SK-N-SH treated with all-trans-retinoic acid at 6 μM for 48 hours (cell line): ENCODE measurements around the gene DAD1.
A peak's percentile ranks its signal among the peaks of the same experiment; 100 is the strongest.

Experiments used
- ATAC-seq: fragments of 200-7000 bp; cut with Tn5 transposase; 3 replicates; pipeline ENCODE4 v1.9.1; 2020; ENCODE audit warnings: mild to moderate bottlenecking, moderate library complexity
- ARNTL ChIP-seq: fragments of 450-650 bp; formaldehyde crosslinking; IDR thresholded peaks from 2 replicates; pipeline ENCODE4 v1.5.0; 2020; ENCODE audit warnings: low read depth, mild to moderate bottlenecking, moderate library complexity, borderline replicate concordance
- CSDC2 ChIP-seq: fragments of 250-450 bp; sonication (Bioruptor Pico); IDR thresholded peaks from 2 replicates; pipeline ENCODE4 v1.5.0; 2020; ENCODE audit warnings: mild to moderate bottlenecking, moderate library complexity
- CSRNP3 ChIP-seq: fragments of 250-450 bp; sonication (Bioruptor Pico); IDR thresholded peaks from 2 replicates; pipeline ENCODE4 v1.5.1; 2021; ENCODE audit warnings: mild to moderate bottlenecking, moderate library complexity
- ISL1 ChIP-seq: fragments of 250-450 bp; sonication (Bioruptor Pico); IDR thresholded peaks from 2 replicates; pipeline ENCODE4 v2.1.2; 2022; ENCODE audit warnings: mild to moderate bottlenecking, moderate library complexity
- OSR1 ChIP-seq: fragments of 250-450 bp; sonication (Bioruptor Pico); IDR thresholded peaks from 2 replicates; pipeline ENCODE4 v1.8.0; 2022; ENCODE audit warnings: moderate library complexity, mild to moderate bottlenecking, inconsistent platforms
- POU6F1 ChIP-seq: fragments of 250-450 bp; sonication (Bioruptor Pico); IDR thresholded peaks from 2 replicates; pipeline ENCODE4 v1.8.0; 2021; ENCODE audit warnings: low read depth, mild to moderate bottlenecking, moderate library complexity, borderline replicate concordance
- PPARA ChIP-seq: fragments of 250-450 bp; sonication (Bioruptor Pico); IDR thresholded peaks from 2 replicates; pipeline ENCODE4 v1.5.0; 2020; ENCODE audit warnings: mild to moderate bottlenecking, borderline replicate concordance
- RARB ChIP-seq: fragments of 250-450 bp; sonication (Bioruptor Pico); IDR thresholded peaks from 2 replicates; pipeline ENCODE4 v1.8.0; 2021; ENCODE audit warnings: mild to moderate bottlenecking, moderate library complexity
- SNAI2 ChIP-seq: fragments of 250-450 bp; sonication (Bioruptor Pico); IDR thresholded peaks from 2 replicates; pipeline ENCODE4 v1.5.0; 2020; ENCODE audit warnings: mild to moderate bottlenecking, moderate library complexity
- TCF4 ChIP-seq: fragments of 250-450 bp; sonication (Bioruptor Pico); IDR thresholded peaks from 2 replicates; pipeline ENCODE4 v1.8.0; 2021; ENCODE audit warnings: mild to moderate bottlenecking, moderate library complexity, borderline replicate concordance
- TOX ChIP-seq: fragments of 250-450 bp; sonication (Bioruptor Pico); IDR thresholded peaks from 2 replicates; pipeline ENCODE4 v1.8.0; 2021; ENCODE audit warnings: mild to moderate bottlenecking, moderate library complexity, borderline replicate concordance
- ZC3H10 ChIP-seq: fragments of 250-450 bp; sonication (Bioruptor Pico); IDR thresholded peaks from 2 replicates; pipeline ENCODE4 v1.5.1; 2021; ENCODE audit warnings: mild to moderate bottlenecking, moderate library complexity
- ZFP3 ChIP-seq: fragments of 250-450 bp; sonication (Bioruptor Pico); IDR thresholded peaks from 2 replicates; pipeline ENCODE4 v1.5.0; 2020; ENCODE audit warnings: mild to moderate bottlenecking, moderate library complexity
- ZFP30 ChIP-seq: fragments of 450-650 bp; formaldehyde crosslinking; IDR thresholded peaks from 2 replicates; pipeline ENCODE4 v1.5.0; 2022; ENCODE audit warnings: mild to moderate bottlenecking, moderate library complexity
- ZNF565 ChIP-seq: fragments of 450-650 bp; formaldehyde crosslinking; conservative IDR thresholded peaks from 2 replicates; pipeline ENCODE4 v1.5.0; 2020; ENCODE audit warnings: low read depth, mild to moderate bottlenecking, moderate library complexity
- ZNF70 ChIP-seq: fragments of 450-650 bp; formaldehyde crosslinking; IDR thresholded peaks from 2 replicates; pipeline ENCODE4 v1.5.0; 2020; ENCODE audit warnings: mild to moderate bottlenecking, moderate library complexity
- ZNF8 ChIP-seq: fragments of 450-650 bp; formaldehyde crosslinking; IDR thresholded peaks from 2 replicates; pipeline ENCODE4 v1.5.0; 2020; ENCODE audit warnings: mild to moderate bottlenecking, moderate library complexity
- TF ChIP-seq, protein P1 (sequence below): fragments of 250-450 bp; sonication (Bioruptor Pico); IDR thresholded peaks from 2 replicates; pipeline ENCODE4 v1.8.0; 2020; ENCODE audit warnings: mild to moderate bottlenecking, moderate library complexity, borderline replicate concordance
- TF ChIP-seq, protein P2 (sequence below): fragments of 250-450 bp; sonication (Bioruptor Pico); IDR thresholded peaks from 2 replicates; pipeline ENCODE4 v1.5.0; 2020; ENCODE audit warnings: mild to moderate bottlenecking, moderate library complexity
- TF ChIP-seq, protein P3 (sequence below): fragments of 250-450 bp; sonication (Bioruptor Pico); IDR thresholded peaks from 2 replicates; pipeline ENCODE4 v1.5.1; 2020; ENCODE audit warnings: low read depth, mild to moderate bottlenecking, moderate library complexity

DAD1 gene

DNA sequence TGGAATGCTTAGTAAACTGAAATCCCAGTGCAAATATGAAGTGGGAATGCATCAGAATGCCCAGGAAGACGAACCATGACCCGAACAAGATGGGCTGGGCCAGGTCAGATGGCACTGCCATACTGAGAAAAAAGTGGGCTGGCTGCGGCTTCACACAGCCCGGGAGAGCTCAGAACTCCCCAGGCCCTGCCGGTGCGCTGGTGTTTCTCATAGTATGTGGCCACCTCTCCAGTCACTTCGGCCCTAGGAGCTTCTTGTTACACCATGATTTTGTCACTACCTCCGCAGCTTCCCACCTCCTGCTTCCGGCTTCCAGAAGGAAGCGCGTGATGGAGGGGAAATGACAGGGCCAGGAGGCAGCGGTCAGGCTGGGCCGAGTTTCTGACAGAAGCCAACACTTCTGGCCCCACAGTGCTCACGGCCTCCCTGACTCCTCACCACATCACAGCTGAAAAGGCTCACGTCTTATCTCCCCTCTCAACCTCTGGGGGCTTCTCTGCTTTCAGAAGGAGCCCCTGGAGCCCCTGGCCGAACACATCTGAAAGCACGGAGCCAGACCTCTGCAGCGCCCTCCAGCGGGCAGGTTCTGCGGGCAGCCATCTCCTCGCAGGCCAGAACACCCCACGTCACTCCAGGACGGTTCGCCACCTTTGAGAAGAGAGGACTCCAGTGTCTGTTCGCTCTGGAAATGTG, 30.7 kb downstream of the DAD1 start:
- no peak for ATAC-seq
- TF ChIP-seq POU6F1 (CRISPR knock-in tag) (no peak), RARB (CRISPR knock-in tag) (no peak), ARNTL (CRISPR knock-in tag) (no peak), OSR1 (CRISPR knock-in tag) (no peak), ZFP3 (CRISPR knock-in tag) (no peak), PPARA (CRISPR knock-in tag) (no peak), ZNF8 (CRISPR knock-in tag) (no peak), TOX (CRISPR knock-in tag) (no peak), TCF4 (no peak), ZNF565 (no peak), CSRNP3 (CRISPR knock-in tag) (no peak), ZNF70 (CRISPR knock-in tag) (no peak), CSDC2 (CRISPR knock-in tag) (no peak), SNAI2 (no peak), ISL1 (CRISPR knock-in tag) (no peak)
- TF ChIP-seq, protein P1, sequence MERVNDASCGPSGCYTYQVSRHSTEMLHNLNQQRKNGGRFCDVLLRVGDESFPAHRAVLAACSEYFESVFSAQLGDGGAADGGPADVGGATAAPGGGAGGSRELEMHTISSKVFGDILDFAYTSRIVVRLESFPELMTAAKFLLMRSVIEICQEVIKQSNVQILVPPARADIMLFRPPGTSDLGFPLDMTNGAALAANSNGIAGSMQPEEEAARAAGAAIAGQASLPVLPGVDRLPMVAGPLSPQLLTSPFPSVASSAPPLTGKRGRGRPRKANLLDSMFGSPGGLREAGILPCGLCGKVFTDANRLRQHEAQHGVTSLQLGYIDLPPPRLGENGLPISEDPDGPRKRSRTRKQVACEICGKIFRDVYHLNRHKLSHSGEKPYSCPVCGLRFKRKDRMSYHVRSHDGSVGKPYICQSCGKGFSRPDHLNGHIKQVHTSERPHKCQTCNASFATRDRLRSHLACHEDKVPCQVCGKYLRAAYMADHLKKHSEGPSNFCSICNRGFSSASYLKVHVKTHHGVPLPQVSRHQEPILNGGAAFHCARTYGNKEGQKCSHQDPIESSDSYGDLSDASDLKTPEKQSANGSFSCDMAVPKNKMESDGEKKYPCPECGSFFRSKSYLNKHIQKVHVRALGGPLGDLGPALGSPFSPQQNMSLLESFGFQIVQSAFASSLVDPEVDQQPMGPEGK (CRISPR knock-in tag) = no peak
- TF ChIP-seq, protein P2, sequence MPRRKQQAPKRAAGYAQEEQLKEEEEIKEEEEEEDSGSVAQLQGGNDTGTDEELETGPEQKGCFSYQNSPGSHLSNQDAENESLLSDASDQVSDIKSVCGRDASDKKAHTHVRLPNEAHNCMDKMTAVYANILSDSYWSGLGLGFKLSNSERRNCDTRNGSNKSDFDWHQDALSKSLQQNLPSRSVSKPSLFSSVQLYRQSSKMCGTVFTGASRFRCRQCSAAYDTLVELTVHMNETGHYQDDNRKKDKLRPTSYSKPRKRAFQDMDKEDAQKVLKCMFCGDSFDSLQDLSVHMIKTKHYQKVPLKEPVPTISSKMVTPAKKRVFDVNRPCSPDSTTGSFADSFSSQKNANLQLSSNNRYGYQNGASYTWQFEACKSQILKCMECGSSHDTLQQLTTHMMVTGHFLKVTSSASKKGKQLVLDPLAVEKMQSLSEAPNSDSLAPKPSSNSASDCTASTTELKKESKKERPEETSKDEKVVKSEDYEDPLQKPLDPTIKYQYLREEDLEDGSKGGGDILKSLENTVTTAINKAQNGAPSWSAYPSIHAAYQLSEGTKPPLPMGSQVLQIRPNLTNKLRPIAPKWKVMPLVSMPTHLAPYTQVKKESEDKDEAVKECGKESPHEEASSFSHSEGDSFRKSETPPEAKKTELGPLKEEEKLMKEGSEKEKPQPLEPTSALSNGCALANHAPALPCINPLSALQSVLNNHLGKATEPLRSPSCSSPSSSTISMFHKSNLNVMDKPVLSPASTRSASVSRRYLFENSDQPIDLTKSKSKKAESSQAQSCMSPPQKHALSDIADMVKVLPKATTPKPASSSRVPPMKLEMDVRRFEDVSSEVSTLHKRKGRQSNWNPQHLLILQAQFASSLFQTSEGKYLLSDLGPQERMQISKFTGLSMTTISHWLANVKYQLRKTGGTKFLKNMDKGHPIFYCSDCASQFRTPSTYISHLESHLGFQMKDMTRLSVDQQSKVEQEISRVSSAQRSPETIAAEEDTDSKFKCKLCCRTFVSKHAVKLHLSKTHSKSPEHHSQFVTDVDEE = no peak
- TF ChIP-seq, protein P3, sequence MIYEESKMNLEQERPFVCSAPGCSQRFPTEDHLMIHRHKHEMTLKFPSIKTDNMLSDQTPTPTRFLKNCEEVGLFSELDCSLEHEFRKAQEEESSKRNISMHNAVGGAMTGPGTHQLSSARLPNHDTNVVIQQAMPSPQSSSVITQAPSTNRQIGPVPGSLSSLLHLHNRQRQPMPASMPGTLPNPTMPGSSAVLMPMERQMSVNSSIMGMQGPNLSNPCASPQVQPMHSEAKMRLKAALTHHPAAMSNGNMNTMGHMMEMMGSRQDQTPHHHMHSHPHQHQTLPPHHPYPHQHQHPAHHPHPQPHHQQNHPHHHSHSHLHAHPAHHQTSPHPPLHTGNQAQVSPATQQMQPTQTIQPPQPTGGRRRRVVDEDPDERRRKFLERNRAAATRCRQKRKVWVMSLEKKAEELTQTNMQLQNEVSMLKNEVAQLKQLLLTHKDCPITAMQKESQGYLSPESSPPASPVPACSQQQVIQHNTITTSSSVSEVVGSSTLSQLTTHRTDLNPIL (CRISPR knock-in tag) = no peak

DNA sequence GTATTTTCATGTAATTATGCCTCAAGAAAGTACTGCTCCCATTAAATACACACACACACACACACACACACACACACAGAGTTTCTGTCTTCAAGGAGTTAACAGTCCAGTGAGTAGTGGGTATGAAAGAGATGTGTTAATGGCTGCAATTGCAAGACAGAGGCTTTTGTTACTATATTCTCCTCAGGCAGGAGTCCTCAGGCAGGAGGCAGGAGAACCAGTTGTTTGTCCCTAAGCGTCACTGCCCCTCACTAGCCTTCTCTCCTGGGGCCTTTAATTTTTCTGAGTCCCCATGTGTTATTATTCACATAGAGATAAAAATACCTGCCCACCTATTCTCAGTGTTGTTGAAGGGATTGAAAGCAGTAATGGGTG, 31.2 kb downstream of the DAD1 start:
- ATAC-seq = no peak

GRCh38 chr14:22556990-22557623, 31.9 kb downstream of the DAD1 start:
- no peak for TF ChIP-seq TOX (CRISPR knock-in tag)
- peak; percentile 73 for TF ChIP-seq ZFP3 (CRISPR knock-in tag)
- 0 out of 2 replicates have a peak, but pooled peaks have one; percentile 22 for TF ChIP-seq CSDC2 (CRISPR knock-in tag)
- ATAC-seq = peak; percentile 91

More for the DNA sequence above, 31.2 kb downstream of the DAD1 start:
- TF ChIP-seq CSDC2 (CRISPR knock-in tag) (no peak), ZC3H10 (CRISPR knock-in tag) (no peak), ZNF8 (CRISPR knock-in tag) (no peak), ZNF70 (CRISPR knock-in tag) (no peak), TCF4 (no peak), ZFP30 (CRISPR knock-in tag) (no peak)
